ENCODE measurements around the gene ZBTB7C.

ZBTB7C gene

GRCh38 chr18:48138660-48139430 is 270.3 kb downstream of the ZBTB7C start:
- no peak for DNase-seq (ENCODE audit: low spot score)

DNA sequence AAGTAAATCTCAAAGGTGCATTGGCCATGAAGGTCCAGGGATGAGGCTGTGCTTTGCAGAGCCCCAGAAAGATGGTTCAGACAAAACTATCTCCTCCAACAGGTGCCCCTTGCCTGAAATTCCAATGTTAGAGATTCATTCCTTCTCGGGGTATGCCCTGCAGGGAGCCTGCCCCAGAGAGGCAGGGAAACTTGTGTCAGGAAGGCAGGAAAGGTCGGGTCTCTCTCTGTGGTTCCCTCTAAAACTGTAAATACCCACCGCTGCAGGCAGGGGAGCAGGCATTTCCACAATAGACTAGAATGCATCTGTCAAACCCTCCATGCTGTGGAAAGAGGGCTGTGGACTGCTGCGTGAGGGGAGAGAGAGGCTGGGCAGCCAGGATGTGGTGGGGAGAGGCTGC is 271.0 kb downstream of the ZBTB7C start:
- no peak for DNase-seq (ENCODE audit: low spot score)

GRCh38 chr18:48137374-48138081 is 271.7 kb downstream of the ZBTB7C start:
- DNase-seq (ENCODE audit: low spot score), result no peak

- DNase-seq (ENCODE audit: low spot score), result peak; percentile 65
Measured at GRCh38 chr18:48136827-48137373, 272.3 kb downstream of the ZBTB7C start.

DNA sequence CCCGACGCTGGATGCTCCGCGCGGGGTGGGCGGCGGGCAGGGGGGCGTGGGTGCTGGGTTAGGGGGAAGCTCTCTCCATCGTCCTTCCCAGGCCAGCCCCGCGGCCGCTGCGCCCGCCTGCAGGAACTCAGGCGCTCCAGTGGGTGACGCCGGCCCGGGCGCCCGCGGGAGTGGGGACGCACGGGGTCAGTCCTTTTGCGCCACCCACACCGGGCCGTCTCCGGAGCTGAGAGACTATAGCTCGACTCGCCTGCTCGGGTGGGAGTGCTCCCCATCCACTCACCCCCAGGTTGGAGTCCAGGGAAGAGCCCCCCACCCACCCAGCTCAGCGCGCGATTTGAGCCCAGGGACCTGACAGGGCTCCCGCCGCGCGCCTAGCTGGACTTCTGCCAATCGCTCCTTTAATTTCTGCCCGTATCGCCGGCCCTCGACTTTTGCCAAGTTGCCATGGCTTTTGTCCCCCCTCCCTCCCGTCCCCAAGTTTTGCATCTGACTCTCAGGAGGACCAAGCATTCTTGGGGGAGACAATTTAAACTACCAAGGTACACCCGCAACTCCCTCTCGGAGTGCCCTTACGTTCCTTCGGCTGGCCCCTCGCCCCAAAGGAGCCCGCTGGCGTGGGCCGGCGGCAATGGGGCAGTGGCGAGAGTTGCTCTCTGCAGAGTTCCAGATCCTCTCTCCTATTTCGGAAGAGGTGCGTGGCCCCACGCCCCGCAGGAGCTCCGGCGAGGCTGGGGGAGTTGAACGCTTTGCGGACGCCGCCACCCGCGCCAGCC is 272.9 kb downstream of the ZBTB7C start:
- no peak for DNase-seq (ENCODE audit: low spot score)

DNA sequence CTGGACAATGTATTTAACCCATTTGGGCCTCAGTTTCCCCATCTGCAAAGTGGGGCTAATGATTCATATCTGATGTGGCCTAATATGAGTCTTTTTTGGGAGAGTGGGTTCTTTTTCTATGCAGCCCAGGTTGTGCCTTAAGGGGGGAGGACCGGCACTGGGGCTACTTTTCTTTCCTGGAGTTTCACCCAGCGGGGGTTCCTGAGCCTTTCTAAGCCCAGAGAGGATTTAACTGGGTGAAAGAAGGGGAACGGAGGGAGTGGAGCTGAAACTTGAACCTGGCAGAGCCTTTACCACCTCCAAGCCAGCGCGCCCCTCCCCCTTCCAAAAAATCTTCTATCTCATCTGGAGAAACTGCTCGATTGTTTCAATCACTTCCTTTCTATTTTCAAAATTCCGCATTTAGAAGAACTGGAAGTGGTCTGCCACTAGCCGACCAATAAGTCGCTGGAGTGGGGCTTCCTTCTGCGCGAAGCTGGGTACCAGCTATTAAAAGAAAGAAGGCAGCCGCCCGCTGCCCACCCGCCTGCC is 273.7 kb downstream of the ZBTB7C start:
- DNase-seq (ENCODE audit: low spot score), result no peak

DNA sequence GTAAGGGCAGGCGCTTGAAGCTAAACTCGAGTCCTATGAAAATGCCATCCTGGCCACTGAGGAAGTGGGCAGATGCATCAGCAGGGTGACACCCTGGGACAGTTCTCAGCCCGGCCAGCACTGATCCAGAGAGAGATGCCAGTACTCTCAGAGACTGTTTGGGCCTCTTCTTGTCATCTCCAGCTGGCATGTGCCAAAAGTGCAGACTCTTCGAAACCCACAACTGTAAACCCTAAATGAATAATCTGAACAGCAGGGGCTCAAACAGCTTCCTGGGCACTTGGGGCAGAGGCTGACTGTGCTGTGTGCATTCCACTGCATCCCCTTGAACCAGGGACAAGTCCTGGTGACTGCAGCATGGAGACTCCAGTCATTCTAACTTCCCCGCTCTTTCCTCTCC is 274.6 kb downstream of the ZBTB7C start:
- no peak for DNase-seq (ENCODE audit: low spot score)

- no peak for DNase-seq (ENCODE audit: low spot score)
Measured at GRCh38 chr18:48133671-48134251, 275.4 kb downstream of the ZBTB7C start.

DNA sequence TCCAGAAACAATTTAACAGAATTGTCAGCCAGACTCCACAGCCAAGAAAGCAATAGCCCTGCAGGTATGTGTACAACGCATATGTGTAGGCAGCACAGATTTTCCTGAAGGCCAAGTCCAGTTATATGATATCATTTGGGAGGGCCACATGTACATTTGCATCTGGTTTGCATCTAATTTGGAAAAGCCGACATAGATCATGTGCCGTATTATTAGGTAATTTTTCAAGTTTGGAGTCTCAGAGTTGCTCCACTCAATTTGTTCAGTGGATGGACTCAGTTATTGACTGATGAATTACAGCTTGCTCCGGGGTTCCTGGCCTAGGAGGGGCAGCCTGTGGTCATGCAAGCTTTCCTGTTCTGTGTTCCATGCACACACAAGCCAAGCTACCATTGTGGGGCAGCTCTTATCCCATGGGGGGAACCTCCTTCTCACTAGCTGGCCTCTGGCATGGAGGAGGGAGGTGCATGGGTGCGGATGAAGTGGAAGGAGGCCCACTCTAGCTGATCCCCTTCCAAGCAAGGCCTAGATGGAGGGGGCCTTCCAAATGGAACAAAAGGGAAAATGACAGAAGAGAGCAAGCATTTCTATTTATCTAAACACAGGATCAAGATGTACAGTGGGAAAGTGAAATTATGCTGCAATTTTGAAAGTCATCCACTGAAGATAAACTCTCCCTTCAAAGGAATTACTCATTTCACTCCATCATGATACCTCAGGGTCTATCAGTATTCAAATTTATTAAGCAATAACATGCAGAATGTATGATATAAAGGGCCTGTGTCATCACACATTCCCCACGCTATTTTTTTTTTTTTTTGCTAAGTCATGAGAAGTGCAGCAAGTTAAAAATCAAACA is 276.2 kb downstream of the ZBTB7C start:
- no peak for DNase-seq (ENCODE audit: low spot score)

DNA sequence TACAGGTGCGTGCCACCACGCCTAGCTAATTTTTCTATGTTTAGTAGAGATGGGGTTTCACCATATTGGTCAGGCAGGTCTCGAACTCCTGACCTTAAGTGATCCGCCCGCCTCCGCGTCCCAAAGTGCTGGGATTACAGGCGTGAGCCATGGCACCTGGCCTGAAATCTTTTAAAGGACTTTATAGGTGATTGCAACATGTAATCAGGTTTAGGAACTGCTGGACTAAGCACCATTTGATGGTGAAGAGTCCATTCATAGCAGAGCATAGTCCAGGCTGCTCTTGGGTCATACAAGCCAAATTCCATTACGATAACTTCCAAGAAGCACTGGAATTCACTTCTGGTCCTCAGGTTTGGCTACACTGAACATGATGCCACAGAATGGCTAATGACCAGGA is 278.1 kb downstream of the ZBTB7C start:
- DNase-seq (ENCODE audit: low spot score), result no peak

DNA sequence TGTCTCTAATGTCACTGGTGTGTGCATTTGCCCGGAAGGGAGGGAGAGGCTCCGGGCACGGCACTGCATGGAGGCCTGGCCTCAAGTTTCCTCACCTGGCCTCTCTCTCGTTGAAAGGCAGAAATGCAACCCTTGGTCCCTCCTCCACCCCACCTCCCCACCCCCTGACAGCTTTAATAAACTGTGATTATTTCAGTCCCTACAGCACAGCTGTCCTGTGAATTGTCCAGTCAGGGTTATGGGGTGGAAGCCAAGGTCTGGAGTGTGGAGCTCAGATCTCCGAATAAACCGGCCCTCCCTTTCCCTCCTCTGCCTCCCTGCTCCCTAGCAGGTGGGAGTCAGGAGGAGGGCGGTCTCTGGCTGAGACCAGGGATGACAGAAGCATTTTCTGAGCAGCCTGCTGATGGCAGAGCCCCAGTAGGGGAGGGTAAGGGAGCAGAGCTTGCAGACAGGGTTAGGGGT is 279.5 kb downstream of the ZBTB7C start:
- DNase-seq (ENCODE audit: low spot score), result no peak

- no peak for DNase-seq (ENCODE audit: low spot score)
Measured at GRCh38 chr18:48127606-48128005, 281.6 kb downstream of the ZBTB7C start.

DNA sequence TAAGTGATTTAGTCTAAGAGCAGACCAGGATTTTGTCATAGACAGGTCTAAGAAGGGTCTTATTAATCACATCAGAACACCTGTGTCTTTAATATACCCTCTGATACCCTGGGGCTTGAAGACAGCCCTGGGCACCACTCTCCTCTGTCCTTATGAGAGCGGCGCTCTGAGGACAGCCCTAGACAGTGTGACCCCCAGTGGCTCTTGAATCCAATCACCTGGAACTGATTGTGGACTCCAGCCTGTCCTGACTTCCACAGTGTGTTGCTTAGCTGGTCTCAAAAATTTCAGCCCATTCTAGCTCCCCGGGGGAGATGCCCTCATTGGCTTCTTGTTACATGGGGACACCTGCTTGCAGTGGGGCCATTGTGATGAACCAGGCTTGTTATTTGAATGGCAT is 282.9 kb downstream of the ZBTB7C start:
- no peak for DNase-seq (ENCODE audit: low spot score)

DNA sequence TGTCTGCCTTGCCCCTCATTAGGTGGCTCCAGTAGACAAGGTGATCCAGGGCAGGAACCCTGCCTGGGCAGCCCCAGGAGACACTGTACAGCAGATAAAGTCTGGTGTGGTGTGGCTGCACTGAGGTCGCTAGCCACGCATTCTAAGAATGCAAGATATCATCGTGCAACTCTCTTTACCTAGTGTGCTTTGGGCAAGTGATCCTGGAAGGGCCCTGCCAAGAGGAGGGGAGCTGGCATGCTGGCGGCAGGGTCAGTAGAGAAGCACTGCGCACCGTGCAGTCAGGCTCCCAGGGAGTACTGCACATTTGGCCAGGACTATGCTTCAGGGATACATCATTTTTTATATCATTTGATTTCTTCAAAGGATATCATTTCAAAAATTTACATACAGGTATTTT is 283.5 kb downstream of the ZBTB7C start:
- DNase-seq (ENCODE audit: low spot score), result no peak

DNA sequence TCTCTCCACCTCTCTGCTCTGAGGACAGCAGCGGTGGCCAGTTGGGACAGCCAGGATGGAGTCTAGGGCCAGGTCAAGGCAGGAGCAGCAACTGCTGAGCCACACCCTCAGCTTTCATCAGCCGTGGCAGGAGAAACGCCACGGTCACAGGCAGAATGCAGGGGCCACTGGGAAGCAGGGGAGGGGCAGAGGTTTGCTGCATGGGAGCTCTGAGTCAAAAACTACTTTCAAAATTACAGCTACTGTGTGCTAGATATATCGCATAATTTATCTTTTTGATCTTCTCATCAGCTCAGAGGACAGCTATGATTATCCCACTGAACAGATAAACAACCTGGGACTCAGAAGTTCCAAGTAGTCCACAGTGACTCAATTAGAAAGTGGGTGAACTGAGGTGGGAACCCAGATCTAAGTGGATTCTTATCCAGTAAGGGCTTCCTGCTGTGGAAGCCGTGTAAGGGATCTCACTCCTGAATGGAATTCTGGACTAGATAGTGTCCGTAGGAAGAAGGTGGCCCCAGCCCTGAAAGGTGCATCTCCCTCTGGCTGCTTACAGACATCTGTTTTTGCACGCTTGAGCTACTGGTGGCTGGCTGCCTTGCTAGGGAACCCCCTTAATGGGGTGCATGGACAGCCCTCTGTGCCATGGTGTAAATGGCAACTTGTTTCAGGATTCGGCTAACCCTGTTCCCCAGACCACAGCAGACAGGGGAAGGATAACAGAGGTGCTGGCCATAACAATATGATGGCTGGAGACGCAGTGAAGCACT is 284.1 kb downstream of the ZBTB7C start:
- no peak for DNase-seq (ENCODE audit: low spot score)

DNA sequence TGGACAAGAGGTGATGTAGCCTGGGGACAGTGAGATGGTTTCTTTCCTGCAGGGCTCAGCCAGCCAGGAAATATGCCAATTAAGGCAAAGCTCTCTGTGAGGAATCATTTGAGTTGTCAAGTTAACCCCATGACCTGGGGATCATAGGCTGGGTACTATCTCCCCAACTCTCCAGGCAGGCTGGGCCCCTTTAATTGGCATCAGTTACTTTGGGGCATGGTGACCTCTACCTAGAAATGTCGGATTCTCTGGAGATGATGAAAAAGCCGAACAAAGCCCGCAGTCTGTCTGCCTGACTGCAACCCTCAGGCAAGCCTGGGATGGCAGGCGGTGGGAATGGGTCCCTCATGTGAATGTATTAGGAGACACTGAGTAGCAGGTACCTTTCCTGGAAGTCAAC is 285.2 kb downstream of the ZBTB7C start:
- no peak for DNase-seq (ENCODE audit: low spot score)

DNA sequence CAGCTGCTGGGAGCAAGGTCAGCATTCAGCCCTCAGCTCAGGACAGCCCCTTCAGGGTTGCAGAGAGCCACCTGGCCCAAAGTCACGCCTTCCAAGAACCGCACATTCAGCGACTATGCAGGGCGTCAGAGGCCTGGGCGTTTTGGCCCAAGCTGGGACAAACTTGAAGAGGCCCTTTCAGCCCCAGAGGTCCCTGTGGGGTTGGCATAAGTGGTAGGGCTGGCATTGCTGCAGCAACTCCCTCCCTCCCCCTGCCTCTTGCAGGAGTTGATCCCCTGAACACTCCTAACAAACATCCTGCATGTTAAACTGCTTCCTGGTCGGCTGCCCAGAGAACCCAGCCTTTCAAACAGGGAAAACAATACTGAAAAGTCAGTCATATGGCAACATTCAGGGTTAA is 285.9 kb downstream of the ZBTB7C start:
- no peak for DNase-seq (ENCODE audit: low spot score)

DNA sequence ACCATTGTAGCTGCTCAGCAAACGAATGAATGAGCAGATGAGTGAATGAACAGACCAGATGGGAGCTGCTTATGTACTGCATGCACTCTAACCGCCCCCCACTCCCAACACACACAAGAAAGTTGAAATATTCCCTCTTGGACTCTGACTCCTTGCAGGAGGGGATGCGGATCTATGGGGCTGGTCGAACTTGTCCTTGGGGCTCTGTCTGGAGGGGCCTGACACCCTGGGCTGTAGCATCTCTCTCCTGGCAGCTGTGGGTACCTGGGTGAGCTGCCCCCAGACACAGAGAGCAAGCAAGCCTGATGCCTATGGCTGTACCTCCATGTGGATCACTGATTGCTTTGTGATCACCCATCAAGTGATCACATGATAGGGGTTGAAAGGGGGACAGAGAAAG is 286.4 kb downstream of the ZBTB7C start:
- no peak for DNase-seq (ENCODE audit: low spot score)

GRCh38 chr18:48122376-48122775 is 286.8 kb downstream of the ZBTB7C start:
- no peak for DNase-seq (ENCODE audit: low spot score)

GRCh38 chr18:48121752-48122151 is 287.4 kb downstream of the ZBTB7C start:
- DNase-seq (ENCODE audit: low spot score), result no peak

Measured in ecto neural progenitor cell (in vitro differentiated cells).